Measurements from ENCODE around the gene GAS7. TPM values are rescaled to one million over a fixed set of nuclear protein-coding genes. Genes with fewer than 3 reads are reported as not detected.

The GAS7 gene
- total RNA-seq, 1 donor from 2014 or later = 47.7 TPM

DNA sequence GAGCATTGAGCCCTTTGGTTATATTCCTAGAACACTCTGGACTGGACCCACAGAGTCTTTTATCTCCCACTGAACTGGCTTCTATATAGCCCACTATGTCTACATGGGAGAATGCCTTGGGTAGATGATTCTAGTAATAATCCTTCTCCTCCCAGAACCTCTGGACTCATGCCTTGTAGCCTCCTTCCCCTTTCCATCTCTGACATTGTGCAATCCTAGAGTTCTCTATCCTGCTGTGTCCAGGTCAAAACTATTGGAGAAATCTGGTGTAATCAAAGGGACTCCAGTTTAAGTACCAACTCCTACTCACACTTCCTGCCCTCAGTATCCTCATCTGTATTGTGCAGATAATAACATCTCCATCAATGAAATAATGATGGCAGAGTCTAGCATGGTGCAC, 302.5 kb downstream of the GAS7 start:
- no peak for DNase-seq (ENCODE audit: low spot score in 2 of 2, unreplicated experiment in 2 of 2)
- H3K36me3 Mint-ChIP-seq = no peaks in the 10 kb centered on the region
- no peak overlapping the region for H3K27ac Mint-ChIP-seq
- H3K4me3 Mint-ChIP-seq = no peak overlapping the region
- peaks cover 11% of the 10 kb centered on the region for H3K27me3 Mint-ChIP-seq (ENCODE audit: low read depth)
- H3K9me3 Mint-ChIP-seq = no peaks in the 10 kb centered on the region
- TF ChIP-seq, protein P1, sequence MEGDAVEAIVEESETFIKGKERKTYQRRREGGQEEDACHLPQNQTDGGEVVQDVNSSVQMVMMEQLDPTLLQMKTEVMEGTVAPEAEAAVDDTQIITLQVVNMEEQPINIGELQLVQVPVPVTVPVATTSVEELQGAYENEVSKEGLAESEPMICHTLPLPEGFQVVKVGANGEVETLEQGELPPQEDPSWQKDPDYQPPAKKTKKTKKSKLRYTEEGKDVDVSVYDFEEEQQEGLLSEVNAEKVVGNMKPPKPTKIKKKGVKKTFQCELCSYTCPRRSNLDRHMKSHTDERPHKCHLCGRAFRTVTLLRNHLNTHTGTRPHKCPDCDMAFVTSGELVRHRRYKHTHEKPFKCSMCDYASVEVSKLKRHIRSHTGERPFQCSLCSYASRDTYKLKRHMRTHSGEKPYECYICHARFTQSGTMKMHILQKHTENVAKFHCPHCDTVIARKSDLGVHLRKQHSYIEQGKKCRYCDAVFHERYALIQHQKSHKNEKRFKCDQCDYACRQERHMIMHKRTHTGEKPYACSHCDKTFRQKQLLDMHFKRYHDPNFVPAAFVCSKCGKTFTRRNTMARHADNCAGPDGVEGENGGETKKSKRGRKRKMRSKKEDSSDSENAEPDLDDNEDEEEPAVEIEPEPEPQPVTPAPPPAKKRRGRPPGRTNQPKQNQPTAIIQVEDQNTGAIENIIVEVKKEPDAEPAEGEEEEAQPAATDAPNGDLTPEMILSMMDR (IDR thresholded peaks at IDR 0.05; ENCODE audit: unreplicated experiment) = no peak
- H3K4me1 Mint-ChIP-seq = peaks cover 10% of the 10 kb centered on the region

DNA sequence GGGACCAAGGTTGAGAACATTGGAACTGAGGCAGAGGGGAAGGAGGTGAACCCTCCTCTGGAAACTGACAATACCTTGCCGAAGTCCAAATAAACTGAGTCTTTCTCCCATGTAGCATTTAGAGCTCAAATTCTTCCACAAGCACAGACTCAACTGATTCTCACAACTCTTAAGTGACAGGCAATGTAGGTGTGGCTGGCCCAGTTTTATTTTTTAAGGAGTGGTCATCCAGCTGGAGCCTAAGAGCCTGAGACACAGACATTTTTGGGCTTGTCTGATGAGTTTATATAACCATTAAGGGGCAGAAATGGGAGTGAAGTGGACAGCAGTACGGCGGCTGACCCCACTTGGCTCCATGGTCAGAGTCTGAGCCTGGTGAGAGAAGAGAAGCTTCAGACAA, 304.2 kb downstream of the GAS7 start:
- H3K36me3 Mint-ChIP-seq = no peaks in the 10 kb centered on the region
- no peaks in the 10 kb centered on the region for H3K4me1 Mint-ChIP-seq
- TF ChIP-seq, protein P1 (IDR thresholded peaks at IDR 0.05; ENCODE audit: unreplicated experiment) = no peak
- peaks cover 12% of the 10 kb centered on the region for H3K27me3 Mint-ChIP-seq (ENCODE audit: low read depth)
- no peaks in the 10 kb centered on the region for H3K9me3 Mint-ChIP-seq
- H3K27ac Mint-ChIP-seq = no peak overlapping the region
- DNase-seq (ENCODE audit: low spot score in 2 of 2, unreplicated experiment in 2 of 2) = no peak
- H3K4me3 Mint-ChIP-seq = no peak overlapping the region

DNA sequence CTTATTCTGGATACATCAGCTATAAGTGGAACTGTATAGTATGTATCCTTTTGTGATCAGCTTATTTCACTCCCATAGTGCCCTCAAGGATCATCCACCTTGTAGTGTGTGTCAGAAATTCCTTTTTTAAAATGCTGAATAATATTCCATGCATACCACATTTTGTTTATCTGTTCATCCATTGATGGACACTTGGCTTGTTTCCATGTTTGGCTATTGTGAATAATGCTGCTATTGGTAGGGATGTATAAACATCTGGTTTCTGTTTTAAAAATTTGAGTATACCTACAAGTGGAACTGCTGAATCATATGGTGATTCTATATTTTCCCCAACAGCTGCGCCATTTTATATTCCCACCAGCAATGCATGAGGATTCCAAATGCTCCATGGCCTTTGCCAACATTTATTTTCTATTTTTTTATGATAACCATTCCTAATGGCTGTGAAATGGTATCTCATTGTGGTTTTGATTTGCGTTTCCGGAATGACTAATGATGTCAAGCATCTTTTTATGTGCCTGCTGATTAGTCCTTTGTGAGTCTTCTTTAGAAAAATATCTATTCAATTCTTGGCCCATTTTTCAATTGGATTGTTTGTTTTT, 304.9 kb downstream of the GAS7 start:
- H3K4me1 Mint-ChIP-seq = no peaks in the 10 kb centered on the region

DNA sequence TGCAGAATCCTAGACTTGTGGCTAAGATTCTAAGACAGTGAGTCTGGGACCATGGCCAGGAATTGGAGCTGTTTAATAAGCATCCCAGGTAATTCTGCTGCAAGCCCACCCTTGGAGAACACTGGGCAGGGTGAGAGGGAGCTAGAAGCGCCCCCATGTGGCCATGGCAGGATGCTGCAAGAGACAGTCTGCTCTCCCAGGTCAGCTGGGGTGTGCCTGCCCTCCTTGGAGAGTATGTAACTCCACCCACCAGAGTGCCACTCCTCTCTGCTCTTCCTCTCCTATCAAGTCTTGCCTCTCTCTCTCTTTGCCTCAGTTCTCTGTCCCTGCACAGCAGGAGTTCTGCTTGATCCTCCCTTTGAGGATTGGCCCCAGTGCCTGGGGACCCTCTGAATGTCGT, 308.3 kb downstream of the GAS7 start:
- Mint-ChIP-seq H3K27ac (no peak overlapping the region), H3K4me3 (no peak overlapping the region), H3K4me1 (no peaks in the 10 kb centered on the region), H3K9me3 (no peaks in the 10 kb centered on the region), H3K27me3 (ENCODE audit: low read depth) (peaks cover 19% of the 10 kb centered on the region), H3K36me3 (no peaks in the 10 kb centered on the region)
- TF ChIP-seq, protein P1 (IDR thresholded peaks at IDR 0.05; ENCODE audit: unreplicated experiment) = peak; percentile 54
- no peak for DNase-seq (ENCODE audit: low spot score in 2 of 2, unreplicated experiment in 2 of 2)

More for the DNA sequence above, 304.9 kb downstream of the GAS7 start:
- H3K4me3 Mint-ChIP-seq = no peak overlapping the region
- no peaks in the 10 kb centered on the region for H3K9me3 Mint-ChIP-seq
- TF ChIP-seq, protein P1 (IDR thresholded peaks at IDR 0.05; ENCODE audit: unreplicated experiment) = no peak
- H3K27me3 Mint-ChIP-seq (ENCODE audit: low read depth) = peaks cover 18% of the 10 kb centered on the region
- no peak overlapping the region for H3K27ac Mint-ChIP-seq
- no peaks in the 10 kb centered on the region for H3K36me3 Mint-ChIP-seq
- no peak for DNase-seq (ENCODE audit: low spot score in 2 of 2, unreplicated experiment in 2 of 2)

DNA sequence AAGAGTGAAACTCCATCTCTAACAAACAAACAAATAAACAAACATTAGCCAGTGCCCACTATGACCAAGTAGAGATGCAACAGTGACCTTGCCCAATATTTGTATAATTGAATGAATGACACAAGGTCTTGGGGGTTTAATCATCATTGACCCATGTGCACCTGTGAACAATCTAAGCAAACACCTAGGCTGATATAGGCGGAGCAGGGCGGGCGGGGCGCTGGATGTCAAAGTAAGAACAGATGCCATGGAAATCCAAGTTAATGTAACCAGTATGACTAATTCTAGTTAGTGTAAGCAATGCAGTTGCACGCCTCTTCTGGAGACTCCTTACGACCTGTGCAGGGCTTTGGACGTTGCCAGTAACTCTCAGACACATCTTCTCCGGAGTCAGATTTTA, 310.9 kb downstream of the GAS7 start:
- H3K4me3 Mint-ChIP-seq = no peak overlapping the region
- H3K4me1 Mint-ChIP-seq = no peaks in the 10 kb centered on the region
- no peak overlapping the region for H3K27ac Mint-ChIP-seq
- TF ChIP-seq, protein P1 (IDR thresholded peaks at IDR 0.05; ENCODE audit: unreplicated experiment) = no peak
- peaks cover 13% of the 10 kb centered on the region for H3K27me3 Mint-ChIP-seq (ENCODE audit: low read depth)
- H3K36me3 Mint-ChIP-seq = peaks cover 4% of the 10 kb centered on the region
- no peak for DNase-seq (ENCODE audit: low spot score in 2 of 2, unreplicated experiment in 2 of 2)
- peaks cover 20% of the 10 kb centered on the region for H3K9me3 Mint-ChIP-seq
